IMR-90 (cell line): ENCODE results near the gene RPL27A. TPM values are rescaled to one million over a fixed set of nuclear protein-coding genes. Genes with fewer than 3 reads are reported as not detected.

Source experiments
- ATAC-seq: fragments of 200-7000 bp; cut with Tn5 transposase; 2 replicates; pipeline ENCODE4 v1.9.1; 2020; ENCODE audit warnings: low read depth, mild to moderate bottlenecking, moderate library complexity
- BruUV-seq: library from RNA; stranded (reverse); fragments of 400-500 nt; replicated peaks from 2 replicates; lab custom pipeline; 2021; lab: Mats Ljungman, UMichigan
- CTCF ChIA-PET: fragments of 300-600 bp; formaldehyde crosslinking; extraction: SDS; loops from one replicate; lab custom pipeline; 2021; ENCODE audit warnings: antibody characterized with exemption; lab: Yijun Ruan, JAX
- POLR2A ChIA-PET: fragments of 300-600 bp; sonication (Branson Sonifier 250); formaldehyde crosslinking; loops from one replicate; lab custom pipeline; 2022; ENCODE audit warnings: antibody characterized with exemption; ENCODE audit not compliant: unreplicated experiment; lab: Charles Lee
- DNase-seq: peaks from one replicate; pipeline ENCODE4 v3.0.0; 2013
- H2AFZ ChIP-seq: replicated peaks from 2 replicates; pipeline ENCODE3; 2013; ENCODE audit warnings: low read length, mild to moderate bottlenecking; ENCODE audit not compliant: poor library complexity
- H2AK5ac ChIP-seq: 2 replicates; pipeline ENCODE4 v1.6.1; 2013; ENCODE audit warnings: low read depth, low read length, inconsistent platforms
- H2AK9ac ChIP-seq: replicated peaks from 2 replicates; pipeline ENCODE3; 2013; ENCODE audit warnings: mild to moderate bottlenecking, low read depth, low read length, moderate library complexity; ENCODE audit not compliant: poor library complexity
- H2BK120ac ChIP-seq: 2 replicates; pipeline ENCODE4 v1.6.1; 2013; ENCODE audit warnings: low read depth, low read length, inconsistent platforms
- H2BK15ac ChIP-seq: 3 replicates; pipeline ENCODE4 v1.6.1; 2013; ENCODE audit warnings: low read depth, low read length, inconsistent platforms
- H2BK20ac ChIP-seq: 2 replicates; pipeline ENCODE4 v1.6.1; 2013; ENCODE audit warnings: low read depth, mild to moderate bottlenecking, inconsistent platforms, low read length, moderate library complexity
- H2BK5ac ChIP-seq: 2 replicates; pipeline ENCODE4 v1.6.1; 2013; ENCODE audit warnings: mild to moderate bottlenecking, low read depth, low read length, inconsistent platforms; ENCODE audit not compliant: poor library complexity, severe bottlenecking
- H3K14ac ChIP-seq: replicated peaks from 2 replicates; pipeline ENCODE4 v1.6.1; 2013; ENCODE audit warnings: low read depth, low read length, inconsistent platforms
- H3K18ac ChIP-seq: 2 replicates; pipeline ENCODE4 v1.6.1; 2013; ENCODE audit warnings: low read depth, low read length, control low read depth
- H3K23ac ChIP-seq: 2 replicates; pipeline ENCODE4 v1.6.1; 2013; ENCODE audit warnings: low read depth, low read length, inconsistent platforms
- H3K27ac ChIP-seq: 2 replicates; pipeline ENCODE4 v1.5.1; 2013; ENCODE audit warnings: mild to moderate bottlenecking, control low read depth, low read length; ENCODE audit not compliant: insufficient read depth
- H3K27me3 ChIP-seq: 2 replicates; pipeline ENCODE4 v1.6.1; 2013; ENCODE audit warnings: low read length; ENCODE audit not compliant: control insufficient read depth, insufficient read depth
- H3K36me3 ChIP-seq: 2 replicates; pipeline ENCODE4 v1.6.1; 2013; ENCODE audit warnings: low read length, mixed read lengths; ENCODE audit not compliant: control insufficient read depth, insufficient read depth
- H3K4ac ChIP-seq: 2 replicates; pipeline ENCODE4 v1.6.1; 2013; ENCODE audit warnings: low read depth, low read length, inconsistent platforms
- H3K4me1 ChIP-seq: 2 replicates; pipeline ENCODE4 v1.6.1; 2013; ENCODE audit warnings: low read length, mixed read lengths; ENCODE audit not compliant: control insufficient read depth, insufficient read depth
- H3K4me2 ChIP-seq: 2 replicates; pipeline ENCODE4 v1.6.1; 2013; ENCODE audit warnings: low read depth, mild to moderate bottlenecking, control low read depth, low read length, moderate library complexity
- H3K4me3 ChIP-seq: 2 replicates; pipeline ENCODE4 v1.5.1; 2013; ENCODE audit warnings: low read depth, mild to moderate bottlenecking, control low read depth, low read length, moderate library complexity; ENCODE audit not compliant: insufficient read depth
- H3K56ac ChIP-seq: 2 replicates; pipeline ENCODE4 v1.6.1; 2013; ENCODE audit warnings: low read length, inconsistent platforms; ENCODE audit not compliant: insufficient read depth; ENCODE audit errors: extremely low read depth
- H3K79me1 ChIP-seq, 2 experiments: 2 replicates each; pipeline ENCODE4 v1.6.1; 2013; ENCODE audit warnings: low read length in 2 of 2, inconsistent platforms in 1 of 2, low read depth in 1 of 2
- H3K9ac ChIP-seq: 2 replicates; pipeline ENCODE4 v1.6.1; 2013; ENCODE audit warnings: low read depth, low read length, control low read depth
- H3K9me1 ChIP-seq: 2 replicates; pipeline ENCODE4 v1.6.1; 2013; ENCODE audit warnings: low read length, inconsistent platforms; ENCODE audit not compliant: insufficient read depth
- H3K9me3 ChIP-seq: 2 replicates; pipeline ENCODE4 v1.6.1; 2013; ENCODE audit warnings: low read length; ENCODE audit not compliant: control insufficient read depth, insufficient read depth
- H4K20me1 ChIP-seq: 2 replicates; pipeline ENCODE4 v1.6.1; 2013; ENCODE audit warnings: low read length, inconsistent platforms; ENCODE audit not compliant: insufficient read depth
- H4K5ac ChIP-seq: 2 replicates; pipeline ENCODE4 v1.6.1; 2013; ENCODE audit warnings: mild to moderate bottlenecking, low read depth, low read length, control low read depth
- H4K8ac ChIP-seq, 2 experiments: 2 replicates each; pipeline ENCODE4 v1.6.1; 2013; ENCODE audit warnings: low read depth in 2 of 2, low read length in 2 of 2, control low read depth in 1 of 2, inconsistent platforms in 1 of 2
- H4K91ac ChIP-seq: 2 replicates; pipeline ENCODE4 v1.6.1; 2013; ENCODE audit warnings: low read depth, low read length, inconsistent platforms; ENCODE audit not compliant: insufficient read depth
- BHLHE40 ChIP-seq: fragments of 150-350 bp; IDR thresholded peaks from 2 replicates; pipeline ENCODE4 v1.6.1; 2016; ENCODE audit warnings: mild to moderate bottlenecking, low read depth, low read length
- FOS ChIP-seq: fragments of 150-350 bp; IDR thresholded peaks from 2 replicates; pipeline ENCODE4 v1.6.1; 2016; ENCODE audit warnings: low read depth, low read length
- MAZ ChIP-seq: IDR thresholded peaks from 2 replicates; pipeline ENCODE4 v1.6.1; 2012; ENCODE audit warnings: low read depth, mild to moderate bottlenecking, low read length, improper control_type of control experiment, moderate library complexity, borderline replicate concordance
- NFE2L2 ChIP-seq: fragments of 150-350 bp; IDR thresholded peaks from 2 replicates; pipeline ENCODE4 v1.6.1; 2016; ENCODE audit warnings: low read depth, mild to moderate bottlenecking, low read length
- RAD21 ChIP-seq: IDR thresholded peaks from 2 replicates; pipeline ENCODE4 v1.6.1; 2012; ENCODE audit warnings: low read length, improper control_type of control experiment
- WGBS, 2 experiments: methylation state at CpG; one replicate each; pipeline versions ENCODE4 v1.1.5 to v1.1.7; 2013; ENCODE audit warnings: missing lambda C conversion rate in 2 of 2; ENCODE audit not compliant: insufficient read length in 1 of 2; ENCODE audit errors: extremely low coverage in 2 of 2; 5-methylcytosine and 5-hydroxymethylcytosine counted together
- dilution Hi-C: fragments of 300-500 bp; cut with HindIII; formaldehyde crosslinking; loops from one replicate; pipeline ENCODE4 v1.14.3; 2018; ENCODE audit warnings: low sequenced_read_pairs; ENCODE audit not compliant: unreplicated experiment
- in situ Hi-C: fragments of 300-500 bp; cut with MboI; formaldehyde crosslinking; loops from 3 replicates; pipeline ENCODE4 v1.14.3; 2019; ENCODE audit warnings: low sequenced_read_pairs, inconsistent platforms, mixed read lengths
- intact Hi-C: fragments of 100-400 bp; cut with micrococcal nuclease; formaldehyde crosslinking; loops from 2 replicates; pipeline ENCODE4 v1.10.0; 2022
- polyA plus RNA-seq, 3 experiments: library from polyadenylated mRNA; depleted of rRNA; stranded (reverse); fragments of >200 nt; gene quantifications; 2 replicates each; pipeline ENCODE4 v1.2.3, GENCODE V29; 2012; ENCODE audit warnings: low replicate concordance in 1 of 3
- total RNA-seq: library from RNA; depleted of rRNA; stranded (reverse); fragments of >200 nt; gene quantifications from 2 replicates; pipeline ENCODE4 v1.2.3, GENCODE V29; 2012
- TF ChIP-seq, protein P1 (sequence below): fragments of 150-350 bp; IDR thresholded peaks from 2 replicates; pipeline ENCODE4 v1.6.1; 2016; ENCODE audit warnings: low read depth, mild to moderate bottlenecking, low read length, moderate library complexity, borderline replicate concordance

The RPL27A gene
- total and polyA plus RNA-seq, 2 of the 4 experiments (the other 2 are of a cell fraction) = 786 to 849 TPM

DNA sequence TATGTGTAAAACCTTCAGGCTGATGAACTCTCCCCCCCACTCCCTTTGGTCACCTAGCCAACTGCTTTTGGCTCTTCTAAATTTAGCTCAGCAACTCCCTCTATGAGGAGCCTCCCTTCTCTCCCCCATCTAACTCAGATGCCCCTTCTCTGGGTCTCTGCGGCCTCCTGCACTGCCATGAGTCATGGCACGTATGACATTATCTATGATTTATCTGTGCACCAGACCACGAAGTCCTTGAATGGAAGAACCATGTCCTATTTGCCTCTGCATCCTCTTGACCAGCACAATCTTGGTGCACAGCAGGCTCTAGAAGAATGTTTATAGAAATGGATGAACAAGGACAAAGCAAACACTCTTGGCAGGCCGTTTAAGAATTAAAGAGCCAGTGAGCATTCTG is 46.0 kb downstream of the RPL27A start:
- peak; percentile 74 for DNase-seq
- H3K23ac ChIP-seq = peak overlapping the region; percentile 66; the same call in 1 of the 2 replicates
- peaks cover 32% of the 10 kb centered on the region for H3K36me3 ChIP-seq
- WGBS, 2 experiments = no CpG with 5 or more reads among the region's 4 CpGs
- H2AFZ ChIP-seq = no peak overlapping the region
- POLR2A ChIA-PET = interaction anchor here (0.6 kb wide), 1 partner anchor 219 kb away, joined by 4 read pairs; no protein-coding TSS in a partner anchor
- H3K9me3 ChIP-seq = no peaks in the 10 kb centered on the region
- H2AK9ac ChIP-seq = no peak overlapping the region
- H3K9ac ChIP-seq = no peak overlapping the region
- no peak overlapping the region; the same call in 1 of the 2 replicates for H3K18ac ChIP-seq
- peak overlapping the region; percentile 23 for H3K4me2 ChIP-seq
- CTCF ChIA-PET = no interaction called here
- peak overlapping the region; percentile 27; the same call in 1 of the 2 replicates for H2AK5ac ChIP-seq
- H3K56ac ChIP-seq = peak overlapping the region; percentile 63; the same call in 1 of the 2 replicates
- H3K4me1 ChIP-seq = peaks cover 34% of the 10 kb centered on the region
- H3K27me3 ChIP-seq = no peaks in the 10 kb centered on the region
- H2BK15ac ChIP-seq = no peak overlapping the region
- 0 out of 2 replicates have a peak overlapping the region, but pooled peaks have one; percentile 30 for H4K5ac ChIP-seq
- H3K79me1 ChIP-seq = peaks cover 16 to 85% of the 10 kb centered on the region in 2 experiments
- H4K20me1 ChIP-seq = peaks cover 9% of the 10 kb centered on the region; the same call in 1 of the 2 replicates
- H3K9me1 ChIP-seq = peaks cover 53% of the 10 kb centered on the region
- peak overlapping the region; percentile 63 for H2BK5ac ChIP-seq
- H3K4me3 ChIP-seq = no peak overlapping the region
- dilution Hi-C loops = no loop called here
- peak overlapping the region; percentile 77; the same call in 1 of the 2 replicates for H4K91ac ChIP-seq
- H2BK20ac ChIP-seq = peak overlapping the region; percentile 74
- intact Hi-C loops = loop anchor here (10.0 kb wide), 1 partner anchor 186 kb away; the partner anchor contains the start of gene AKIP1
- peak overlapping the region; percentile 87 for H3K4ac ChIP-seq
- no peak for TF ChIP-seq NFE2L2
- peak; percentile 25; the same call in 1 of the 2 replicates for TF ChIP-seq BHLHE40
- TF ChIP-seq, protein P1, sequence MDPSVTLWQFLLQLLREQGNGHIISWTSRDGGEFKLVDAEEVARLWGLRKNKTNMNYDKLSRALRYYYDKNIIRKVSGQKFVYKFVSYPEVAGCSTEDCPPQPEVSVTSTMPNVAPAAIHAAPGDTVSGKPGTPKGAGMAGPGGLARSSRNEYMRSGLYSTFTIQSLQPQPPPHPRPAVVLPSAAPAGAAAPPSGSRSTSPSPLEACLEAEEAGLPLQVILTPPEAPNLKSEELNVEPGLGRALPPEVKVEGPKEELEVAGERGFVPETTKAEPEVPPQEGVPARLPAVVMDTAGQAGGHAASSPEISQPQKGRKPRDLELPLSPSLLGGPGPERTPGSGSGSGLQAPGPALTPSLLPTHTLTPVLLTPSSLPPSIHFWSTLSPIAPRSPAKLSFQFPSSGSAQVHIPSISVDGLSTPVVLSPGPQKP = no peak
- peak; percentile 8; the same call in 1 of the 2 replicates for TF ChIP-seq RAD21
- TF ChIP-seq FOS = peak; percentile 68; the same call in 1 of the 2 replicates
- TF ChIP-seq MAZ = no peak
- peak overlapping the region; percentile 75 for H2BK120ac ChIP-seq
- H4K8ac ChIP-seq = peak overlapping the region in 1 of 2 experiments; percentile 68; a peak in 2 of 4 replicates
- in situ Hi-C loops = no loop called here
- peak; percentile 35 for ATAC-seq
- peak overlapping the region; percentile 65; the same call in 1 of the 2 replicates for H3K27ac ChIP-seq
- peak overlapping the region; percentile 85; the same call in 1 of the 2 replicates for H3K14ac ChIP-seq
- no TSS peak for BruUV-seq
